IPS DF 19.7 (cell line): Measurements from ENCODE around the gene PAF1.
"Not testable (repeated sequence)": the region's sequence is repeated elsewhere in the genome, so short reads cannot be mapped to it uniquely, and the experiment has no call there.

ENCODE experiments used
- DNase-seq: peaks from one replicate; pipeline ENCODE4 v3.0.0-alpha.2; 2013; ENCODE audit warnings: low read depth, low spot score

PAF1 gene

GRCh38 chr19:39355253-39355652 is 35.7 kb downstream of the PAF1 start:
- DNase-seq: no peak

- no peak for DNase-seq
These were observed 38.3 kb downstream of the PAF1 start for GRCh38 chr19:39352381-39353255.

- no peak for DNase-seq
These were observed 39.3 kb downstream of the PAF1 start for GRCh38 chr19:39351537-39352064.

GRCh38 chr19:39350156-39350555 is 40.8 kb downstream of the PAF1 start:
- no peak for DNase-seq

- no peak for DNase-seq
These were observed 41.6 kb downstream of the PAF1 start for GRCh38 chr19:39349326-39349725.

GRCh38 chr19:39347332-39348164 is 43.4 kb downstream of the PAF1 start:
- DNase-seq: no peak

GRCh38 chr19:39345956-39346355 is 45.0 kb downstream of the PAF1 start:
- no peak for DNase-seq

GRCh38 chr19:39342647-39343305 is 48.1 kb downstream of the PAF1 start:
- no peak for DNase-seq

GRCh38 chr19:39341719-39342604 is 48.9 kb downstream of the PAF1 start, which contains the start of gene SAMD4B:
TSS of gene SAMD4B (plus strand) at chr19:39342421. CDS start at chr19:39356894, 14,473 bp downstream.
- peak; percentile 65 for DNase-seq

- no peak for DNase-seq
These were observed 49.7 kb downstream of the PAF1 start for GRCh38 chr19:39341129-39341718.

- not testable (repeated sequence) for DNase-seq
These were observed 50.8 kb downstream of the PAF1 start for GRCh38 chr19:39340156-39340555.

- DNase-seq: no peak
These were observed 51.2 kb downstream of the PAF1 start for GRCh38 chr19:39339674-39340073.

GRCh38 chr19:39336483-39336882 is 54.4 kb downstream of the PAF1 start:
- DNase-seq: no peak
